ENCODE measurements around the gene DENND6B.

The DENND6B gene

GRCh38 chr22:50302041-50302541, 24.7 kb downstream of the DENND6B start:
- no peak for DNase-seq

- peak; percentile 50 for DNase-seq
Observed at GRCh38 chr22:50301581-50301991, 25.2 kb downstream of the DENND6B start.

- no peak for DNase-seq
Observed at GRCh38 chr22:50300620-50301257, 26.1 kb downstream of the DENND6B start.

GRCh38 chr22:50299785-50300619, 26.8 kb downstream of the DENND6B start:
- no peak for DNase-seq

- peak; percentile 11 for DNase-seq
Observed at GRCh38 chr22:50298937-50299784, 27.7 kb downstream of the DENND6B start.

GRCh38 chr22:50298266-50298637, 28.6 kb downstream of the DENND6B start:
- DNase-seq, result no peak

GRCh38 chr22:50297510-50298265, 29.1 kb downstream of the DENND6B start:
- DNase-seq, result no peak

GRCh38 chr22:50296658-50297490, 29.9 kb downstream of the DENND6B start:
- no peak for DNase-seq

- DNase-seq, result no peak
Observed at GRCh38 chr22:50294319-50294656, 32.5 kb downstream of the DENND6B start.

- no peak for DNase-seq
Observed at GRCh38 chr22:50293441-50294318, 33.1 kb downstream of the DENND6B start.

- no peak for DNase-seq
Observed at GRCh38 chr22:50292643-50293440, 34.0 kb downstream of the DENND6B start.

GRCh38 chr22:50289942-50290630, 36.7 kb downstream of the DENND6B start:
- no peak for DNase-seq

GRCh38 chr22:50289151-50289941, 37.5 kb downstream of the DENND6B start:
- no peak for DNase-seq

GRCh38 chr22:50287731-50288130, 39.1 kb downstream of the DENND6B start:
- no peak for DNase-seq

- DNase-seq, result no peak
Observed at GRCh38 chr22:50286701-50287318, 40.0 kb downstream of the DENND6B start.

- DNase-seq, result no peak
Observed at GRCh38 chr22:50286275-50286674, 40.5 kb downstream of the DENND6B start.

GRCh38 chr22:50285568-50286229, 41.1 kb downstream of the DENND6B start:
- DNase-seq, result no peak

All from NCI-H2227 treated with DMSO at 0.1 percent for 48 hours (cell line).